BJ (cell line): ENCODE data around the gene METTL3. TPM values are rescaled to one million over a fixed set of nuclear protein-coding genes. Genes with fewer than 3 reads are reported as not detected.
A peak's percentile ranks its signal among the peaks of the same experiment; 100 is the strongest.

ENCODE experiments used
- CTCF ChIA-PET: fragments of 350-600 bp; formaldehyde crosslinking; extraction: SDS; loops from one replicate; lab custom pipeline; 2021; ENCODE audit warnings: antibody characterized with exemption, inconsistent platforms; lab: Yijun Ruan, JAX
- POLR2A ChIA-PET: fragments of 300-600 bp; sonication (Branson Sonifier 250); formaldehyde crosslinking; extraction: SDS; loops from one replicate; lab custom pipeline; 2021; ENCODE audit warnings: antibody characterized with exemption; lab: Charles Lee
- DNase-seq: peaks from one replicate; pipeline ENCODE4 v3.0.0-alpha.2; 2011; ENCODE audit warnings: low read depth
- H3K27me3 ChIP-seq: 2 replicates; pipeline ENCODE4 v1.6.0; 2011; ENCODE audit warnings: low read length; ENCODE audit not compliant: control insufficient read depth, insufficient read depth
- H3K36me3 ChIP-seq: 2 replicates; pipeline ENCODE4 v1.5.1; 2011; ENCODE audit warnings: low read length; ENCODE audit not compliant: control insufficient read depth, insufficient read depth
- H3K4me3 ChIP-seq: 2 replicates; pipeline ENCODE4 v1.5.1; 2011; ENCODE audit warnings: low read depth, mild to moderate bottlenecking, control low read depth, low read length
- CTCF ChIP-seq: IDR thresholded peaks from 2 replicates; pipeline ENCODE4 v1.5.1; 2011; ENCODE audit warnings: low read depth, mild to moderate bottlenecking, control low read depth, inconsistent platforms, low read length, moderate library complexity; ENCODE audit not compliant: insufficient read depth
- polyA plus RNA-seq: library from polyadenylated mRNA; depleted of rRNA; stranded (reverse); fragments of >200 nt; gene quantifications from 2 replicates; pipeline ENCODE4 v1.2.3, GENCODE V29; 2011

The METTL3 gene
- polyA plus RNA-seq, 1 experiment = 63.3 TPM

DNA sequence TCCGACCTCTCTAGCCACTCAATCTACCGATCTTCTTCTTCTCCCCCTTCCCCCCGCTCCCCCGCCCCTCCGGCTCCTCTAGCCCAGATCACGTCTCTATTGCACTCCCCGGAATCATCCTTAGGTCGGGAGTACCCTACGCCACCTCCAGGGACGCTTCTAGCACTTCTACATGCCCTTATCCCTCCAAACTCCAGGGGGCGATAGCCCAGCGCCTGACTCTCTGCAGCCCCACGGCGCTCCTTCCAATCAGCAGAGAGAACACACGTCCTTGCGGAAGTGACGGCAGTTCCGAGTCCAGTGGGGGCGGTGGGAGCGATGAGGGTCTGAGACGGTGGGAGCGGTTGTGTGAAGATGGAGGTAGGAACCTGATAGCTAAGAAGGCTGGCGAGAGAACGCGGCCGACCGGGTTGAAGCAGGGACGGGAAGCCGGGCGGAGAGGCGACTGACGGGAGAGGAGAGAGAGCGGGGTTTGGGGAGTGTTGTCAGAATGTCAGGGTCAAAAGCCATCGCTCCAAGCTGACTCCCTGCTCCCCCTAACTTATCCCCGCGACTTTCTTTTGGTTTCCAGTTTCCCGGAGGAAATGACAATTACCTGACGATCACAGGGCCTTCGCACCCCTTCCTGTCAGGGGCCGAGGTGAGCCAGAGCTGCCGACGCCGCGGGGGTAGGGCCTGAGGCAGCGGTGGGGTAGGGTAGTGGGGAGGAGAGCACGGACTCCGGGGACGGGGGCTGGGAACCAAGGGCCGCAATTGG lies 34.0 kb downstream of the METTL3 start, which contains the start of the genes RAB2B and TOX4:
RAB2B (minus strand) TSS at position 35 of the 757 bp plus-strand sequence. CDS start 87 bp downstream, outside the sequence.
TOX4 (plus strand) TSS at position 271 of the 757 bp plus-strand sequence; CDS start at position 355, 84 bp downstream.
- CTCF ChIA-PET = interaction anchor here (0.6 to 2.7 kb wide), 13 partner anchors 10 to 81 kb away, joined by 3 to 14 read pairs (median 6); partner anchors contain the start of genes CHD8 and METTL3
- Histone ChIP-seq H3K27me3 (no peaks in the 10 kb centered on the region), H3K4me3 (peak within 1 kb of the TSS; percentile 94), H3K36me3 (no peaks in the 10 kb centered on the region)
- TF ChIP-seq CTCF = peak; percentile 100
- POLR2A ChIA-PET = interaction anchor here (1.0 kb wide), 1 partner anchor 49 kb away, joined by 4 read pairs; the partner anchor contains the start of gene SALL2
- peak; percentile 95 for DNase-seq

- ChIA-PET POLR2A (interaction anchor here (0.6 to 1.0 kb wide), 2 partner anchors 50 to 406 kb away, joined by 4 to 6 read pairs; partner anchors contain the start of gene SALL2), CTCF (interaction anchor here (0.6 to 2.7 kb wide), 9 partner anchors 10 to 85 kb away, joined by 3 to 14 read pairs (median 5); partner anchors contain the start of gene METTL3)
- no peak for TF ChIP-seq CTCF
- Histone ChIP-seq H3K36me3 (no peaks in the 10 kb centered on the region), H3K4me3 (peak overlapping the region; percentile 94), H3K27me3 (no peaks in the 10 kb centered on the region)
- DNase-seq = no peak
These were observed 34.6 kb downstream of the METTL3 start for GRCh38 chr14:21476523-21476924.

- CTCF ChIA-PET = interaction anchor here (0.6 to 2.7 kb wide), 9 partner anchors 10 to 85 kb away, joined by 3 to 14 read pairs (median 5); partner anchors contain the start of gene METTL3
- no peak for TF ChIP-seq CTCF
- no peak for DNase-seq
- peak overlapping the region; percentile 94 for H3K4me3 ChIP-seq
- no peaks in the 10 kb centered on the region for H3K36me3 ChIP-seq
- POLR2A ChIA-PET = interaction anchor here (0.6 to 1.0 kb wide), 2 partner anchors 50 to 405 kb away, joined by 4 to 6 read pairs; partner anchors contain the start of gene SALL2
- H3K27me3 ChIP-seq = no peaks in the 10 kb centered on the region
These were observed 35.2 kb downstream of the METTL3 start for GRCh38 chr14:21475767-21476522.

DNA sequence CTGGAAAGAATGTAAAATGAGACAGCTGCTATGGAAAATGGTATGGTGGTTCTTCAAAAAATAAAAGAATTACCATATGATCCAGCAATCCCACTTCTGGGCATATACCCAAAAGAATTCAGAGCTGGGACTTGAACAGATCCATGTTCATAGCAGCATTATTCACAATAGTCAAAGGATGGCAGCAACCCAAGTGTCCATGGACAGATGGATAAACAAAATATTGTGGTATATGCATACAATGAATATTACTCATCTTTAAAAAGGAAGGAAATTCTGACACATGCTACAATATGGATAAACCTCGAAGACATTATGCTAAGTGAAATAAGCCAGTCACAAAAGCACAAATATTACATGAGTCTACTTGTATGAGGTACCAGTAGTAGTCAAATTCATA lies 43.5 kb downstream of the METTL3 start:
- ChIA-PET CTCF (interaction anchor here (1.1 to 1.7 kb wide), 2 partner anchors 10 to 30 kb away, joined by 3 to 7 read pairs; partner anchors contain the start of gene TOX4), POLR2A (no interaction called here)
- no peak for DNase-seq
- Histone ChIP-seq H3K4me3 (no peak overlapping the region), H3K36me3 (peaks cover 4% of the 10 kb centered on the region; the same call in 1 of the 2 replicates), H3K27me3 (no peaks in the 10 kb centered on the region)
- TF ChIP-seq CTCF = no peak
